Heart right ventricle (tissue), 16 donors: Measurements from ENCODE around the gene ESD. TPM values are rescaled to one million over a fixed set of nuclear protein-coding genes. Genes with fewer than 3 reads are reported as not detected.

ENCODE experiments used
- ATAC-seq, 8 donors: fragments of 200-7000 bp; cut with Tn5 transposase; one replicate each; pipeline ENCODE4 v1.9.1; 2020; ENCODE audit warnings: mild to moderate bottlenecking in 8 of 8, moderate library complexity in 8 of 8, moderate number of reproducible peaks in 1 of 8
- DNase-seq, 2 donors: peaks; one replicate each; pipeline ENCODE4 v3.0.0-alpha.2; 2020
- H3K27ac ChIP-seq, 10 donors: fragments of 200-600 bp; sonication (generic) in 2 of 10; one replicate each; pipeline versions ENCODE4 v1.5.0 to v1.8.0; 2020 to 2022; ENCODE audit warnings: mild to moderate bottlenecking in 3 of 10
- H3K27me3 ChIP-seq, 7 donors: fragments of 200-600 bp; one replicate each; pipeline ENCODE4 v1.8.0; 2021 to 2022; ENCODE audit warnings: mild to moderate bottlenecking in 2 of 7
- H3K36me3 ChIP-seq, 9 donors: fragments of 200-600 bp; sonication (generic) in 1 of 9; one replicate each; pipeline versions ENCODE4 v1.5.0 to v1.8.0; 2020 to 2022; ENCODE audit warnings: mild to moderate bottlenecking in 2 of 9
- H3K4me1 ChIP-seq, 9 donors: fragments of 200-600 bp; sonication (generic) in 1 of 9; one replicate each; pipeline versions ENCODE4 v1.5.0 to v1.8.0; 2020 to 2022; ENCODE audit warnings: mild to moderate bottlenecking in 4 of 9
- H3K4me3 ChIP-seq, 10 donors: fragments of 200-600 bp; sonication (generic) in 2 of 10; one replicate each; pipeline versions ENCODE4 v1.5.0 to v1.8.0; 2020 to 2022; ENCODE audit warnings: mild to moderate bottlenecking in 7 of 10, moderate library complexity in 2 of 10
- H3K9me3 ChIP-seq, 11 donors: fragments of 200-600 bp in 10 of 11; sonication (generic) in 2 of 11; one replicate each; pipeline versions ENCODE4 v1.5.0 to v1.8.0; 2013 to 2022; ENCODE audit warnings: mild to moderate bottlenecking in 2 of 11, control low read depth in 1 of 11, moderate library complexity in 1 of 11
- CTCF ChIP-seq, 9 donors: fragments of 200-600 bp; sonication (generic) in 2 of 9; IDR thresholded peaks; one replicate each; pipeline versions ENCODE4 v1.5.0 to v1.8.0; 2021 to 2022; ENCODE audit warnings: antibody characterized with exemption in 9 of 9, mild to moderate bottlenecking in 5 of 9, moderate library complexity in 1 of 9
- WGBS, 2 donors: extraction: QIAGEN DNeasy Blood & Tissue Kit; methylation state at CpG; one replicate each; pipeline ENCODE4 v1.1.7; 2013; ENCODE audit warnings: inconsistent platforms in 1 of 2; 5-methylcytosine and 5-hydroxymethylcytosine counted together
- intact Hi-C, 10 donors: fragments of 100-400 bp; cut with DNase I; formaldehyde crosslinking; loops; one replicate each; pipeline versions ENCODE4 v1.11.1 to v1.14.2; 2022
- polyA plus RNA-seq, 2 donors: library from polyadenylated mRNA; stranded (reverse); fragments of 200-250 nt; gene quantifications; one replicate each; pipeline ENCODE4 v1.2.3, GENCODE V29; 2013
- total RNA-seq, 10 donors: library from RNA; stranded (reverse); fragmentation: NEBNext Ultra II Directional in 3 of 10; extraction: Animal tissue kit (Norgen Biotek cat#: 25700) in 3 of 10; gene quantifications; one replicate each; pipeline versions ENCODE4 v1.2.1 to v1.2.4, GENCODE V29; 2021 to 2023
- donor health status: Arrhythmogenic right ventricular cardiomyopathy.
- donor health status: ischemic (EF 13 %, LVEDD 7.1; RV severe dilation, severe dysfunction).
- donor health status: healthy with polysubstance abuse.
- donor health status: DM: no; HTN: yes; CAD: no.
- donor health status: DM: no; HTN: no; CAD: no.
- donor health status: ischemic (EF 25% LVEDD 6.9; RV normal size, moderate dysfunction).
- donor health status: ischemic (EF 25% LVEDD 5.7; RV mildly dilated, moderate dysfunction).
- donor health status: healthy.
- donor health status: DM: yes; HTN: yes; CAD: no.
- donor health status: Ischemic cardiomyopathy.
- donor health status: ischemic (EF 35%, LVEDD 5.7; RV mildly dilated, moderate dysfunction).
- donor health status: nonischemic (EF 11% LVEDD 7.7; RV severe dilation, severe dysfunction).
- donor health status: DM: yes; HTN: yes; CAD: no.
- donor health status: PGD.
- donor health status: ischemic (EF 29% LVEDD 5.4; RV normal size, mild dysfunction).
- donor health status: nonischemic (EF 23%, LVEDD 6.1; RV moderate dilation, normal function).

Gene ESD
- total and polyA plus RNA-seq, 12 donors: 44.9 to 124 (median 106) TPM

DNA sequence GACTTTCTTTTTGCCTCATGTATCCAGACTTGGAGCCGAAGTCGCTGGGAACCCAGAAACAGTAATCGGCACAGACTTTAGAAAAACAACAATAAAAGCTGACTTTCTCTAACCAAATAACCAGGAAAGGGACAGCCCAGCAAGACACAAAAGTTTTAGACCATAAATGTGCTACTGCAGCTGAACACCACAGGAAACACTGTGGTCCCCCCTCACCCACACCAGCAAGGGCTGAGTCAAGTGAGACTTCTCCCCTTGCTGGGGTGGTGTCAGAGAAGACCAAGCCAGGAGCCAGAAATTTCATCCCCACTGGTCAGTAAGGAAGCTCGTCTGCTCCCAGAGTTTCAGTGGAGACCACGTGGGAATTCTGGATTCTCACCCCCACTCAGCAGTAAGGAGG lies 70.6 kb downstream of the ESD start:
- H3K27me3 ChIP-seq: no peaks in the 10 kb centered on the region
- WGBS, 2 donors: 87 to 89% methylated on average over 5 of the region's 5 CpGs
- TF ChIP-seq CTCF (IDR thresholded peaks at IDR 0.05): no peak
- H3K27ac ChIP-seq: no peak overlapping the region
- peaks cover 0 to 1% (median 0%) of the 10 kb centered on the region in 9 donors for H3K4me1 ChIP-seq
- no peak for DNase-seq
- intact Hi-C loops: no loop called here
- no peak for ATAC-seq
- no peaks in the 10 kb centered on the region for H3K9me3 ChIP-seq
- H3K4me3 ChIP-seq: no peak overlapping the region
- H3K36me3 ChIP-seq: peaks cover 0 to 99% (median 42%) of the 10 kb centered on the region in 9 donors

Other genes with a start within 250 kb of the ESD start
- gene LRCH1, start 244.0 kb downstream of the ESD start, total RNA-seq: 10 to 100 TPM; 10.1 to 20.3 (median 13.8) TPM
- 1 to 10 TPM; 4.1 to 5.9 TPM for gene LRCH1, start 244.0 kb downstream of the ESD start, polyA plus RNA-seq
- gene HTR2A, start 99.9 kb upstream of the ESD start, total RNA-seq: under 1 TPM in 2 of 10 donors, not detected in 8; 0.04 to 0.38 TPM
- under 1 TPM in 1 of 2 donors, not detected in 1; 0.03 TPM for gene HTR2A, start 99.9 kb upstream of the ESD start, polyA plus RNA-seq